SIG-M5 treated with dmso at 0.1 percent for 504 hours (cell line): ENCODE data around the gene MAP7D2.
A peak's percentile ranks its signal among the peaks of the same experiment; 100 is the strongest.

Source experiments
- DNase-seq: peaks from one replicate; lab custom pipeline; 2025; ENCODE audit not compliant: unreplicated experiment; lab: John Stamatoyannopoulos, UW

MAP7D2 gene

DNA sequence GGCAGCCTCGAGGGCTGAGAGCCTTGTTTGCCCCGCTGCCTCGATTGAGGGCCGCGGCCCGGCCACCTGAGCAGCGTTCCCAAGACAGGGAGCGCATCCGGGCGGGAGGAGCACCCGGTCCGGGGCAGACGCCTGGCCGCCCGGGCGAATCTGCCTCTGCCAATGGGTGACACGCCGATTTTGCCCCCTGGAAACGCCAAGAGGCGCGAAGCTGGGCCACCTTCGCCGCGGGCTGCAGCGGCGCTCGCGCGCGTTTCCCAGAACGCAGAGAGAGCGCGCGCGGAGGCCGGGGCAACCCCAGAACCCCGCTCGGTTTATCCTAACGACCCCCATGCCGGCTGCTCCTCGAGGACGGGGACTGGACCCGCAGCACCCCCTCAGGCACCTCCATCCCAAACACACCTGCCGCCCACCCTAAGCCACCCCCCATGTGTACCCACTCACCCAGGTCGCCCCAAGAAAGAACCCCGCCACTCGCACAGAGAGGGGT, 575 bp downstream of the MAP7D2 start:
- DNase-seq, result no peak

DNA sequence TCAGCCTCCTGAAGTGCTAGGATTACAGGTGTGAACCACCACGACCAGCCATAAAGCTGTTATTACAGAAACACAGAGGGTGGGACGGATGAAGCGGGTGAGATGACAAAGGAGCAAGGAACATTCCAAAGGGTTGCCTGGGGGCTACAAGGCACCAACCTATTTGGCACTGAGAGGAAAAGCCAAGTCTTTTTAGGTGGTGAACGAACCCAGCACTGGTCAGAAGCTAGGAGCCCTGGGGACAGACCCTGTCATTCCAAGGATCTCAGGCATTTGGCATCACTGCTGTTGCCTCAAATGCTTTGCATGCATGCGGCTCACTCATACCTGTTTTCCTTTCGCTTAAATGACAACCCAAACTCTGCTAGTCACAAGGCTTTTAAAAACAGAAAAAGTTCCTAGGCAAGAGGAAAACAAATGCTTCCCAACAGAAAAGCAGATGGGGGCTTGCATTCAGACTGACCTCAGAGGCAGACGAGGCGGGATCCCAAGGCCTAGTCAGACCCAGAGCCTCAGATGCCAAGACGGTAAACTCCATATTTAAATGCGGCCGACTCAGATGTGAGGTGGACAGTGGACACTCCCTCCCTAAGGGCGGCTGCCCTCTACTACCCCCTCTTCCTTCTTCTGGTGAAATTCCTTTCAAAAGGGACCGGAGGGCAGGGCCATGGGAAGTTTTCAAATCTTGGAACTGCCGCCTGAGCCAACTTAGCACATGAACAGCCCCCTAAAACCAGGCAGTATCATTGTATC, 4.5 kb downstream of the MAP7D2 start:
- DNase-seq, result no peak

DNA sequence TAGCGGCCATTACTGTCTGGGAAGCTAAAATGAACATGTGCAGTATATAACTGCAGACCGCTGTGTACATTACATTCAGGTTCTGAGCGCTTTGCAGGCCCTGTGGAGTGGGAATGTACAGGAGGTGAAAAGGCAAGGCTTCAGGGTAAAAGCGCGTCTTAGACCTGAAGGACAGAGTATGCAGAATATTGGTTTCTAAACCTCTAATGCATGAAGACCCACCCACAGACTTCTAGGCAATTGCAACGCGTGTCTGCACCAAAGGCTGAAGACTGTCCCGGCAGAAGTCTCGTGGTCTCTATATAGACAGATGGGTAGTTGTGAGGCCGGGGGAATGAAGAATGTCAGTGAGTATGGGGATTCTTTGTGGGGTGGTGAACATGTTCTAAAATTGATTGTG, 5.4 kb downstream of the MAP7D2 start:
- DNase-seq, result no peak

DNA sequence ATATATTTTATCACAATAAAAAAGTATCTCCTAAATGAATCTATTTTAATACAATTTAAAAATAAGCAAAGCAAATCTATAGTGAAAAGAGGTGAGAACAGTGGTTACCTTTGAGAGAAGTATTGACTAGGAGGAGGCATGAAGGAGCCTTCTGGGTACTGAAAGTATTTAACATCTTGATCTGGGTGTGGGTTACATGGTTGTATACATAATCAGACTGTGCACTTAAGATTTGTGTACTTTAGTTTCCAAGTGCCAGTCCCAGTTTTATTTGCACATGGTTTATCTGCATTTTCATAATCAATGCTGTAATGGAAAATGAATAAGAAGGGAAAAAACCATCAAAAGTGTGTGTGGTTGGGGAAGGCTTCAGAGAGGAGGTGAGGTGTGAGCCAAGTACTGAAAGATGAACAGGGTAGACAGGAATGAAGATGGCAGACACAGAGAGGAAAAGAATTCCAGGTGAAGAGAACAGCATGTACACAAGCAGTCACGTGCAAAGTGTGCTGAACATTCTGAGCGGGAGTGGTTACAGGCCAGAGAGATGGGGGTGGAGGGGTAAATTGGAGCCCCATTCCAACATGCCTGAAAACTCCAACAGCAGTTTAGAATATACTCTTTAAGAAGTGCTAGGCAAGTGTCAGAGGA, 14.6 kb downstream of the MAP7D2 start:
- DNase-seq, result no peak

DNA sequence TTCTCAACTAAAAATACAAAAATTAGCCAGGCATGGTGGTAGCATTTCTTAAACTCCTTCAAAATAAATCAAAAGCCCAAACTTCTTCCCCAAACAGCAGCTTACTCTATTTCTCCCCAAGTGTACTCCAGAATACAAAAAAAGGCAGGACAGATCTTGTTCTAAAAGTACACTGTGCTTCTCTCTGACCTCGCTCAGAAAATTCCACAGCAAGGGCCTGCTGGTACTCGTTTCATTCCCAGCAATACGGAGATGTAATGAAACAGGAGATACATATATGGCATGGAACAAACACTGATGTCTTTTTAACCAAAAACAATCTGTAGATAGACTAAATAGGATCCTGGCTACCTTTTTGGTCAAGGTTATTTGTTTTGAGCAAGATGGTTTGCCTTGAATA, 25.2 kb downstream of the MAP7D2 start:
- DNase-seq, result no peak

DNA sequence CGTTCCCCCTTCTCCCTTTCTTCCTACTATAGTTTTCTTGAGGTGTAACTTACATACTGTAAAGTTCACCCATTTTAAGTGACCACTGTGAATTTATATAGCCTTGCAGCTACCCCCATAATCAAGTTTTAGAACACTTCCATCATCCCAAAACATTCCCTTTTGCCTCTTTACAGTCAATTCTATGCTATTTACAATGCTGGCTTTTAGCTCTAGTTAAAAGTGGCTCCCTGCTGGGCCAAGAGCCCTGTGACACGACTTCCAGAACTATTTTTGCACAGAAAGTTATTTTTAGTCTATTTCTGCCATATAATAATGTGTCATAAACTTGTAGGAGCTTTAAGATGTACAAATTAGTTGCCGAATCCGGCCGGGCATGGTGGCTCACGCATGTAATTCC, 26.9 kb downstream of the MAP7D2 start:
- DNase-seq, result no peak

DNA sequence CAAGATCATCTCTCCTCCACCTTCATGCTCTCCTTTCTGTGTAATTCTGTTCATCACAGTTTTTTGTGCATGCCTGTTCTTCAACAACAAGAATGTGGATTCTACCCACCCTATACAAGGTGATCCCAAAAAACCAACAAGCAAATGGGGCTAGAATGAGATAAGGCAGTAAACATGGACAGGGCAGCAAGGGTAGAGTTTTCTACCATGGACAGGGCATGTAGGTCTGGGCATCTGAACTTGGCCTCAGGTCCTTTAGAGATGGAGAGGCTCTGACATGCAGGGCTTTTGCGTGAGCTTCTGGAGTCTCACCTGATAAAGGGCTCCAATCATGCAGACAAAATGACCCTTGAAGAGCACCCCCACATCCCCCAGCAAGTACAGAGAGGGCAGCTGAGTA, 36.4 kb downstream of the MAP7D2 start:
- no peak for DNase-seq

DNA sequence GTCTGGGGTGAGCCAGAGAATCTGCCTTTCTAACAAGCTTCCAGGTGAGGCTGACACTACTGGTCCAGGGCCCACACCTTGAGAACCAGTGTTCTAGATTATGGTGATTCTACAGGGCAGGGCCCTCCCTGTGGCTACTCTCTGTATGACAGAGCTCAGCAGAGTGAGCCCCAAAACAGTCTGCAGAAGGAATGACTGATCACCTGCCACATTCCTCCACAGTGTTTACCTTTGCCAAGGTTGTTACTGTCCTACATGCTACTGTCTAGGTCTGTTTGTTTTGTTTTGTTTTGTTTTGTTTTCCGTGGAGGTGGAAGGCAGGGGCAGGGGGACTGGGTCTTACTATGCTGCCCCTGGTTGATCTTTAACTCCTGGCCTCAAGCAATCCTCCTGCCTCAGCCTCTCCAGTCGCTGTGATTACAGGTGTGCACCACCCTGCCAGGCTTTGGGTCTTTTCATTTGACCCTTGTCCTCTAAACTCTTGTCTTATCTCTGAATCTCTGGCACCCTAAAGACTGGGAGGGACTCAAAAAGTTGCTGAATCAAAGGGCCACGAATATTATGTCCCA, 45.1 kb downstream of the MAP7D2 start:
- DNase-seq, result no peak

DNA sequence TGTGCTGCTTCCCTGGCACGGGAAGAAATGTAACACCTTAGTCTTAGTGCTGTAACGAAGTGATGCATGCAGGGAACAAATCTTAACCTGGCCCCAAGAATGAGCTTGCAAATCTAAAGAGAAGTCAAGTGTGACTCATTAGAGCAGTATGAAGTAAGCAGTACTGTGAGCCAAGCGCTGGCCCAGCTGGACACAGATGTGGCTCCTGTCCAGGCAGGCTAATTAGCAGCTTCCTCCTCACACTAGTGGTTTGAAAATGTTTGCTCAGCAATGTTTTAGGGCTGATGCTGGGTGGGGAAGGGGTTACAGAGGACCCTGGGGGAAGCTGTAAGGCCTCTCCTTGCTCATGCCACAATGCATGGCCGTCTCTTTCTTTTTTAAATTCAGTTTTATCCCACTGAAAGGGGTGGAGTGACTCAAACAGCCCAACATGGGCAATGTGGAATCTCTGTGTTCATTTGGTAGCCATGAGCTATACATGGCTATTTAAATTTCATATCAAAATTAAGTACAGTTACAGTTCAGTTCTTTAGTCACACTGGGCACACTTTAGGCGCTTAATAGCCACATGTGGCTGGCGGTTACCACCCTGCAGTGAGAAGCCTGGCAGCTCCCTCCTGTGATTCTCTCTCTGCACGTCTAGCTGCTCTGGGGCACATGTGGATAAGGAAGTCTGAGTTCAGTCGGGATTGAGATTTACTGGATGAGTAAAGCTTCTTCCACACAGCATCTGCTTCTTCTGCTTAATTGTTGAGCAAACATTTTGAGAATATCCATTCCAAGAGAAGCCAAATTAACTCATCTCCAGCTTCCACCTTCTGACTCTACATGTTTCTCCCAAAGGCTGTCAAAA, 48.8 kb downstream of the MAP7D2 start:
- peak; percentile 28 for DNase-seq

DNA sequence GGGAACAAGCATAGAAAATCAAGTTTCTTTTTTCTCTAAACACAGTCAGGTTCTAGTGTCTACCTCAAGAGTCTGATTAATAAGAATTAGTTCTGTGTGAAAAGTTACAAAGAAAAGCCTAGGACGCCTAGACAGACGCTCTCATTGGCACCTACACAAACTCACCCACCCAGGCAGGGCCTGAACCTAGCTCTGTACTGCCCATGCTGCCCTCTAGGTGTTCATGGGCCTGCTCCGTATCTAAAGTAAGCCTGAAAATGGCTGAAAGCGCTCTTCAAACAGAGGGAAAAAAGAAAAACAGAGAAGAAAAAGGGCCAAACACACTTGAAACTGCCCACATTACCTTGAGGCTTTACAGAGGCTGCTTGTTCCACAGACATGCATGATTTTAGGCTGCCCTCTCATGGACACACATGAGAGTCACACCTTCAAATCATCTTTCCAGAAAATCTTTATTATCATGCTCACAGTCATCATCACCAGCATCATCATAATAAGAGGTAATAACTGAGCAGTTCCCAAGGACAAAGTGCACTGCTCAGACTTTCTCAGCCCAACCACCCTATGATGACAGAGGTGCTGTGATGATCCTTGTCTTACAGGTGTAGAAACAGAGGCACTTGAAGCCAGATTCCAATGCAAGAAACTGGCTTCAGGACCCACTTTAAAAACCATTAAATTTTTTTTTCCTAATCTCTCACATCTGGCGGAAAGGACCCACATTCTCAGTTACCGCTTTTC, 49.6 kb downstream of the MAP7D2 start:
- peak; percentile 49 for DNase-seq

DNA sequence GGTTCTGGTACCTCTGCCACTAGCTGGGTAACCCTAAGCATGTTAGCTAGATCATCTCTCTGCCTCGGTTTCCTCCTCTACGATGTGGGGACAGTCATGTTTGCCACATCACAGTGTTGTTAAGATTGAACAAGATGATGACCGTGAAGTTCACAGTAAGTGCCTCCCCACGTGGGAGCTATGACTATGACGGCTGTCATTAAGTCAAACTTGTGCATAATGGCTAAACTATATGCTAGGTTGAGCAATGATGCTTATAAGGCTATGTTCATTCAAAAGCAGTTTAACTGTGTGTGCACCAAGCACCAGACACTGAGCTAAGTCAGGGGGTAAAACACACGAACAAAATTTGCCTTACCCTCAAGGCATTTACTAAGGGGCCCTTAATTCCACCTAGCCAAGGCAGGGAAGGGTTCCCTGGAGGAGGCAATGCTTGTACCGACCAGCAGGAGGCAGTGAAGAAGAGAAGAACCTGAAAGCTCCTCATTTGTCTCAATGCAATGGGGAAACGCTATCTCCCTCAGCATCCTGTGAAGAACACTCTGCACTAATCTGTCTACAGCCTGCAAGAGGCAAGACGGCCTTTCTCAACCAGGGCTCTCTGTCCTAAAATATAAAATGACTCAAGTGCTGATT, 52.9 kb downstream of the MAP7D2 start:
- DNase-seq, result no peak

DNA sequence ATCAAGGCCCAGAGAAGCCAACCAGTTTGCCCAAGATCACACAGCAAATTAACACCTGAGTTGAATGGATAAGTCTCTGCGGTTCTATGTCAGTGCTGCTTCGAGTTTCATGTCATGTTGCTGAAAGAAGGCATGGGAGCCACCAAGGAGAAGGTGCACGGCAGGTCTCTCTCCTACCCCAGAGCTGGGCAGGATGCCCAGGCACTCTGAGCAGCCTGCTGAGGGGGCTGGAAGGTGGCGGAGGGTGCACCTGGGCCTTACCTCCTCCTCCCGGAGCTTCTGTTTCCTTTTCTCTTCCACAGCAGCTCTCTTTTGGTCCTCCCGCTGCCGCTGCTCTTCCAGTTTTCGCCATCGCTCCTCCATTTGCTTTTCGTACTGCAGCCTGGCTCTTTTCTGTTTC, 53.6 kb downstream of the MAP7D2 start:
- no peak for DNase-seq

DNA sequence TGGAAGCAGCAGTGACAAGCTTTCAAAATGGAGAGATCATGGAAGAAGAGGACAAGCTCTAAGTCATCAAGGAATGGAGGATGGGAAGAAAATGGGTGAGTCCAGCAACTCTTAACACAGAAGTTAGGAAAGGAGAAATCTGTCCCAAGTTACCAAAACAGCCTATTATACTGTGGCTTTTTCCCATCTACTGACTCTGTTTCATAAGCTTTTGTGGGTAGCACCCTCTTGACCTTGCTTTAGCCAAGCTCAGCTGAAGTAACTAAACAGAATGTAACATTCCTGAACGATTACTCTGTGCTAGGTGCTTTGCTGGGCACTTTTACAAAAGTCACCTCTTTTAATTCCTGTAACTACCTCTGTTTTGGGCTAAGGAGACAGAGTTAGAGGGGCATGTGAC, 54.9 kb downstream of the MAP7D2 start:
- no peak for DNase-seq

DNA sequence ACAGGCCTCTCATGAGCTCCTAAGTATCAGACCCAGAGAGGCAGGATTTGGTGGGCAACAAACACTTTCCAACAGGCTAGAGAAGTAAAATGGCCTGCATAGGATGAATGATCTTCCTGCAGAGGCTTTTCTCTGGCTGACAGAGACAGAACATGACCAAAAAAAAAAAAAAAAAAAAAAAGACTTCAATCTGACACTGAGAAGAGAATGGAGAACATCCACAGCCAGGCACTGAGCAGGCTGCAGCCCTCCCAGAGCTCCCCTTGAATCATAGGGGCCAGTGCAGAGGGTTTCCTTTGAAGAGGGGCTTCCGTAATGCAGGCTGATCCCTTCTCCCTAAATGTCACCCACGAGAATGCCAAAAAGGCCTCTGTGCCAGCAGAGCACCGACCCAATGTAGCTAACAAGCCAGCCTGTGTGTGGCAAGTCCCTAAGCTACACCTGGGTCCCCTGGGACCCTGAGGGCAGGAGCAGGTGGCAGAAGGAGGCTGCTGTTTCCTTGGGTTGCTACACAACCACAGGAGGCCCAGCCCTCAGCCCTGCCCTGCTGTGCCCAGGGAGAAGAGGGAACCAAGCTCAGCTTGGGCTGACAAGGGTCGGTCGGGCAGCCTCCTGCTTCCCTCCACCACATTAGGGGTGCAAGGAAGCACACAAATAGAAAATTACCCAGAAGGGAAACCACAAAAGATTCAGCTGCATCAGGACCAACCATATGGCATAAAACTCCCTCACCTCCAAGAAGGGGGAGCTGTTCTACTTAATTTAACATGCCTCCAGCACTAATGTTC, 55.6 kb downstream of the MAP7D2 start:
- DNase-seq, result peak; percentile 59

DNA sequence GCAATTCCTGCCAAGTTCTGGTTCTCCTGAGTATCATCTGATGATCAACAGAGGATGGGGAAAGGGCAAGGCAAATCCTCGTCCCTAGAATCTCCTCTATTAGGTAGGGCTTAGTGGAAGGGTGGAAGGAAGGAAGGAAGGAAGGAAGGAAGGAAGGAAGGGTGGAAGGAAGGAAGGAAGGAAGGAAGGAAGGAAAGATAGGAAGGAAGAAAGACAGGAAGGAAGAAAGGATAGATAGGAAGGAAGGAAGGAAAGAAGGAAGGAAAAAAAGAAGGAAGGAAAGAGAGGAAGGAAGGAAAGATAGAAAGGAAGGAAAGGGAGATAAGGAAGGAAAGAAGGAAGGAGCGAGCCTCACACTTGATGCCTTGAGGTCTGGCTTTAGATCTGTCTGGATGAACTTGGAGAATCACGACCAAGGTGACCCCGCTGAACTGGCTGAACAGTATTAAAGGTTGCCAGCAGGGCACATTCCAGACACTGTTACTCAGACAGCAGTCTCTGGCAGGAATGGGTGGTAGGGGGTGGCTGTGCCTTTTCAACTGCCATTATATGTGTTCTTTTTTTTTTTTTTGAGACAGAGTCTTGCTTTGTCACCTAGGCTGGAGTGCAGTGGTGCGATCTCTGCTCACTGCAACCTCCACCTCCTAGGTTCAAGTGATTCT, 57.1 kb downstream of the MAP7D2 start:
- DNase-seq, result no peak

DNA sequence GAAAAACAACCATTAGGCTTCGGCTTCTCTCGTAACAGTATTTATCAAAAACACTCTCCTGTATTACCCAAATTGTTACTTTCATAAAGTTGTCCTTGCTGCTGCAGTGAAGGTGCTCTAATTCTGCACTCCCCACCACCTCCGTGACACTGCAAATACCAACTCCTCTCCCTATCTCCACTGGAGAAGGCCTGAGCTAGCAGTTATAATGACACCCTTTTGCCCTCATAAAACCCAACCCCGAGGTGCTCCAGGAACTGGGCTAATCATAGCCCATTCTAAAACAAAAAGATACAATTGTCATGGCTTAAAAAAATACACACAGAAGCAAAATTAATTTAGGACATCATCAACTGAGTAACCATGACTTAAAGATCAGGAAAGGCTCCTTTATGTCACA, 59.2 kb downstream of the MAP7D2 start:
- no peak for DNase-seq

DNA sequence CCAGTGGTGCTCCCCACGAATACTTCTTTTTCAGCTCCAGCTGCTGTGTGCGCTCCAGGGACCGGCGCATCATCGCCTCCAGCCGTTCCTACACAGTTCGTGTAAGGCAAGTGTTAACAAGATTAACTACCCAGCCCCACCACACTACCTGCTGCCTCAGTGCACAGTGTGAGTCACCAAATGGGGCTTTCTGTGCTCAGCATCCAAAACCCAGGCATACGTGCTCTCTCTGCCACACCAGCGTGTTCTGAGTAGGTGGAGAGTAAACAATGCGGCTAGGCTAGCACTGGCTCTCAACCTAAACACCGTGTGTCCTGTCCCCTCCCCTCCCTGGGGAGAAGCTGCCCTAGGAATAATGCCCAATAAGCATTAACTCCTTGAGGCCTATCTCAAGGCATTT, 60.0 kb downstream of the MAP7D2 start:
- DNase-seq, result no peak

DNA sequence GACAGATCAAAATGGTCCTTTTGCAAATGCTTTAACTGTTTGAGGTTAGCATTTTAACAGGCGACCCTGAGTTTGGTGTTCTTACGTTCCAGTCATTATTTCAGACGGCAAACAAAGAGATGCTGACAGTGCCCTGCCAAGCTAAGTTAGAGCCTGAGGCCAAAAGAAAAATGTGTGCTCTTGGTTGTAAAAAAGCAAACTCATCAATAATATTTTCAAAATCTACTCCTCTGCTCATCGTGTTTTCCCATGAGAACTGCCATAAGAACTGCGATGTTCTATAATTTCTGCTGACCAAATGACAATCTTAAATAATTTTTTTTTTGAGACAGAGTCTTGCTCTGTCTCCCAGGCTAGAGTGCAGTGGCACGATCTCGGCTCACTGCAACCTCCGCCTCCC, 63.2 kb downstream of the MAP7D2 start:
- DNase-seq, result no peak

DNA sequence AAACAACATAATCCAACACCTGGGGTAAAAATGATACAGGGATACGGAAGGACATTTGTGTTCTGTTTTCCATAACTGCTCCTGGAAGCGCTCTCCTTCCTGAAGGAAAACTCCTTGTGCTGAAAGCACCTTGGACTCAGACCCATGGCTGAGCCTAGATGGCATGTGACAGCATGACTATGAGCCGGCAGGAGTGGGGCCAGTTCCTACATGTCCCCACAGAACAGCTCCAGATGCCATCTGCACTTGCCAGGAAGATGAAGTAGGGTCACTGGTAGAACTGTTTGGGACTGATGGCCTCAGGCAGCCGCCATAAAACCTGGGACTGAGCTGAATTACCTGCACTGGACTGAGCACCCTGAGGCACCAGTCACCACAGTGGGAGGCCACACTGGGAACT, 69.8 kb downstream of the MAP7D2 start:
- DNase-seq, result no peak
